H1 (cell line): ENCODE data around the gene UGT2B15. TPM values are rescaled to one million over a fixed set of nuclear protein-coding genes. Genes with fewer than 3 reads are reported as not detected.

Experiments used
- CTCF ChIA-PET: fragments of 300-600 bp; sonication (Branson Sonifier 250); formaldehyde crosslinking; loops from one replicate; lab custom pipeline; 2021; ENCODE audit not compliant: partially characterized antibody; lab: Charles Lee
- POLR2A ChIA-PET: fragments of 300-600 bp; sonication (Branson Sonifier 250); formaldehyde crosslinking; loops from one replicate; lab custom pipeline; 2021; ENCODE audit warnings: inconsistent platforms; ENCODE audit not compliant: partially characterized antibody; lab: Charles Lee
- DNase-seq, 2 experiments: peaks; one replicate each; pipeline versions ENCODE4 v3.0.0 to v3.0.0-alpha.2; 2010 to 2022; ENCODE audit warnings: low spot score in 2 of 2, low read depth in 1 of 2, mixed read lengths in 1 of 2
- FAIRE-seq: peaks from 2 replicates; lab custom pipeline; 2011; peaks lifted over from hg19 to GRCh38; lab: Jason Lieb, UNC
- H2AFZ ChIP-seq: 2 replicates; pipeline ENCODE4 v1.8.1; 2012; ENCODE audit warnings: low read length, inconsistent platforms
- H2AK5ac ChIP-seq: 2 replicates; pipeline ENCODE4 v1.6.1; 2013; ENCODE audit warnings: low read depth, low read length
- H2BK120ac ChIP-seq: replicated peaks from 2 replicates; pipeline ENCODE3; 2013; ENCODE audit warnings: low read depth, low read length, inconsistent platforms
- H2BK12ac ChIP-seq: 2 replicates; pipeline ENCODE4 v1.6.1; 2013; ENCODE audit warnings: low read depth, low read length
- H2BK15ac ChIP-seq: 2 replicates; pipeline ENCODE4 v1.6.1; 2013; ENCODE audit warnings: low read length
- H2BK20ac ChIP-seq: 2 replicates; pipeline ENCODE4 v1.6.1; 2013; ENCODE audit warnings: low read length
- H2BK5ac ChIP-seq: 2 replicates; pipeline ENCODE4 v1.6.1; 2013; ENCODE audit warnings: low read depth, low read length
- H3K14ac ChIP-seq: 2 replicates; pipeline ENCODE4 v1.6.1; 2013; ENCODE audit warnings: inconsistent platforms; ENCODE audit not compliant: insufficient read length
- H3K18ac ChIP-seq: 2 replicates; pipeline ENCODE4 v1.6.1; 2013; ENCODE audit warnings: low read length; ENCODE audit errors: extremely low read depth
- H3K23ac ChIP-seq: 2 replicates; pipeline ENCODE4 v1.6.1; 2013; ENCODE audit warnings: inconsistent platforms; ENCODE audit not compliant: insufficient read length
- H3K23me2 ChIP-seq: 2 replicates; pipeline ENCODE4 v1.6.1; 2013; ENCODE audit warnings: low read depth, low read length
- H3K27ac ChIP-seq: 2 replicates; pipeline ENCODE4 v1.6.1; 2011; ENCODE audit warnings: low read depth, low read length, inconsistent platforms
- H3K27me3 ChIP-seq, 4 experiments: replicated peaks in 1 of 4; 1 replicate in 1 of 4; 2 replicates in 3 of 4; pipeline versions ENCODE4 v1.6.1 to v1.8.1; 2011 to 2013; ENCODE audit warnings: low read length in 3 of 4, mild to moderate bottlenecking in 3 of 4, inconsistent platforms in 2 of 4, mixed read lengths in 2 of 4, moderate library complexity in 1 of 4; ENCODE audit not compliant: control insufficient read depth in 3 of 4, insufficient read depth in 3 of 4; ENCODE audit errors: extremely low read depth in 1 of 4
- H3K36me3 ChIP-seq, 4 experiments: 2 replicates each; pipeline versions ENCODE4 v1.6.1 to v1.8.1; 2011 to 2013; ENCODE audit warnings: mild to moderate bottlenecking in 4 of 4, low read length in 3 of 4, moderate library complexity in 2 of 4, control low read depth in 1 of 4, inconsistent platforms in 1 of 4; ENCODE audit not compliant: insufficient read depth in 4 of 4, control insufficient read depth in 2 of 4
- H3K4ac ChIP-seq: replicated peaks from 2 replicates; pipeline ENCODE3; 2013; ENCODE audit warnings: low read length, low read depth, mixed read lengths, inconsistent platforms; ENCODE audit not compliant: insufficient read length
- H3K4me1 ChIP-seq, 4 experiments: replicated peaks in 1 of 4; 1 replicate in 1 of 4; 2 replicates in 3 of 4; pipeline versions ENCODE4 v1.6.1 to v1.8.1; 2011 to 2013; ENCODE audit warnings: low read length in 3 of 4, inconsistent platforms in 2 of 4, mixed read lengths in 1 of 4; ENCODE audit not compliant: insufficient read depth in 4 of 4, control insufficient read depth in 3 of 4
- H3K4me2 ChIP-seq, 2 experiments: 2 replicates each; pipeline versions ENCODE4 v1.6.1 to v1.8.1; 2011 to 2013; ENCODE audit warnings: low read depth in 2 of 2, low read length in 2 of 2, control low read depth in 1 of 2, inconsistent platforms in 1 of 2, mild to moderate bottlenecking in 1 of 2; ENCODE audit not compliant: insufficient read depth in 1 of 2
- H3K4me3 ChIP-seq, 4 experiments: fragments of 200-600, 300-600 bp in 1 of 4; sonication (generic), shearing (Covaris generic), sonication (Bioruptor Twin) in 1 of 4; 2 replicates each; pipeline versions ENCODE4 v1.5.1 to v1.8.1; 2011 to 2016; ENCODE audit warnings: low read length in 4 of 4, low read depth in 3 of 4, control low read depth in 2 of 4, inconsistent platforms in 2 of 4, mild to moderate bottlenecking in 2 of 4, mixed read lengths in 1 of 4, moderate library complexity in 1 of 4; ENCODE audit not compliant: insufficient read depth in 2 of 4; ENCODE audit errors: extremely low read depth in 1 of 4
- H3K56ac ChIP-seq: replicated peaks from 2 replicates; pipeline ENCODE3; 2013; ENCODE audit warnings: low read depth, mild to moderate bottlenecking, mixed read lengths, low read length, inconsistent platforms; ENCODE audit not compliant: insufficient read length
- H3K79me1 ChIP-seq: 2 replicates; pipeline ENCODE4 v1.6.1; 2013; ENCODE audit warnings: low read depth, low read length, control low read depth
- H3K79me2 ChIP-seq, 2 experiments: 2 replicates each; pipeline versions ENCODE4 v1.6.1 to v1.8.1; 2012 to 2013; ENCODE audit warnings: low read length in 2 of 2, mild to moderate bottlenecking in 2 of 2, inconsistent platforms in 1 of 2; ENCODE audit not compliant: insufficient read depth in 2 of 2, control insufficient read depth in 1 of 2
- H3K9ac ChIP-seq, 4 experiments: replicated peaks in 1 of 4; 1 replicate in 1 of 4; 2 replicates in 3 of 4; pipeline versions ENCODE4 v1.6.1 to v1.8.1; 2011 to 2013; ENCODE audit warnings: low read depth in 3 of 4, low read length in 3 of 4, control low read depth in 2 of 4, mild to moderate bottlenecking in 2 of 4, moderate library complexity in 2 of 4, inconsistent platforms in 1 of 4; ENCODE audit errors: extremely low read depth in 1 of 4
- H3K9me3 ChIP-seq, 2 experiments: 2 replicates each; pipeline versions ENCODE4 v1.6.1 to v1.8.1; 2012 to 2013; ENCODE audit warnings: mild to moderate bottlenecking in 2 of 2, moderate library complexity in 2 of 2, control low read depth in 1 of 2, inconsistent platforms in 1 of 2, low read depth in 1 of 2, low read length in 1 of 2, mixed read lengths in 1 of 2; ENCODE audit not compliant: insufficient read depth in 2 of 2
- H4K20me1 ChIP-seq, 2 experiments: replicated peaks in 1 of 2; 2 replicates each; pipeline versions ENCODE3 to v1.8.1; 2011 to 2013; ENCODE audit warnings: inconsistent platforms in 2 of 2, low read length in 2 of 2, mild to moderate bottlenecking in 1 of 2; ENCODE audit not compliant: insufficient read depth in 2 of 2, control insufficient read depth in 1 of 2
- H4K5ac ChIP-seq: 2 replicates; pipeline ENCODE4 v1.6.1; 2013; ENCODE audit warnings: low read length, low read depth, mixed read lengths, inconsistent platforms; ENCODE audit not compliant: insufficient read length
- H4K8ac ChIP-seq: 2 replicates; pipeline ENCODE4 v1.8.0; 2013; ENCODE audit warnings: mild to moderate bottlenecking, moderate library complexity, low read length, inconsistent platforms; ENCODE audit not compliant: insufficient read depth; ENCODE audit errors: extremely low read depth
- H4K91ac ChIP-seq: replicated peaks from 2 replicates; pipeline ENCODE3; 2013; ENCODE audit warnings: low read length, mixed read lengths, inconsistent platforms; ENCODE audit not compliant: insufficient read length
- CHD2 ChIP-seq: IDR thresholded peaks from 2 replicates; pipeline ENCODE4 v1.6.1; 2012; ENCODE audit warnings: low read length, improper control_type of control experiment
- E2F6 ChIP-seq: IDR thresholded peaks from 2 replicates; pipeline ENCODE4 v1.6.1; 2012; ENCODE audit warnings: inconsistent platforms
- EGR1 ChIP-seq: IDR thresholded peaks from 2 replicates; pipeline ENCODE4 v1.6.1; 2011; ENCODE audit warnings: low read depth, low read length, borderline replicate concordance
- EP300 ChIP-seq, 2 experiments: IDR thresholded peaks; 1 replicate in 1 of 2; 2 replicates in 1 of 2; pipeline ENCODE4 v1.6.1; 2011 to 2012; ENCODE audit warnings: low read depth in 2 of 2, low read length in 2 of 2, mild to moderate bottlenecking in 2 of 2, borderline replicate concordance in 1 of 2, inconsistent platforms in 1 of 2, moderate library complexity in 1 of 2
- HDAC6 ChIP-seq: IDR thresholded peaks from one replicate; pipeline ENCODE4 v1.7.1; 2012; ENCODE audit warnings: low read depth, mild to moderate bottlenecking, inconsistent platforms, low read length, moderate library complexity
- PHF8 ChIP-seq: fragments of 200-600 bp; sonication (generic); conservative IDR thresholded peaks from 2 replicates; pipeline ENCODE4 v1.7.1; 2012; ENCODE audit warnings: low read depth, mild to moderate bottlenecking, inconsistent platforms, low read length, moderate library complexity
- RFX5 ChIP-seq: IDR thresholded peaks from 2 replicates; pipeline ENCODE4 v1.6.1; 2011; ENCODE audit warnings: low read depth, low read length, improper control_type of control experiment, borderline replicate concordance
- SP2 ChIP-seq: IDR thresholded peaks from 2 replicates; pipeline ENCODE4 v1.6.1; 2012; ENCODE audit warnings: mild to moderate bottlenecking, low read length, inconsistent platforms
- SP4 ChIP-seq: IDR thresholded peaks from 2 replicates; pipeline ENCODE4 v1.6.1; 2012; ENCODE audit warnings: low read length, inconsistent platforms
- SUZ12 ChIP-seq: fragments of 200-600 bp; sonication (generic); IDR thresholded peaks from 2 replicates; pipeline ENCODE4 v1.6.1; 2012; ENCODE audit warnings: mild to moderate bottlenecking, inconsistent platforms, low read length, moderate library complexity, mixed read lengths
- WGBS, 2 experiments: shearing (Covaris generic) in 1 of 2; methylation state at CpG; one replicate each; pipeline versions ENCODE4 v1.1.6 to v1.1.7; 2013 to 2015; ENCODE audit warnings: low lambda C conversion rate in 2 of 2, mixed read lengths in 2 of 2, inconsistent platforms in 1 of 2, low coverage in 1 of 2, missing lambda C conversion rate in 1 of 2; ENCODE audit not compliant: insufficient replicate concordance in 2 of 2, insufficient coverage in 1 of 2, insufficient read length in 1 of 2; ENCODE audit errors: extremely low coverage in 1 of 2, missing lambda C conversion rate in 1 of 2; 5-methylcytosine and 5-hydroxymethylcytosine counted together
- polyA plus RNA-seq, 7 experiments: library from polyadenylated mRNA; depleted of rRNA in 3 of 7; stranded (reverse) in 5 of 7; unstranded in 2 of 7; fragments of >200 nt in 5 of 7; fragments of 200-250 nt in 2 of 7; gene quantifications; 1 replicate in 5 of 7; 2 replicates in 1 of 7; 4 replicates in 1 of 7; pipeline versions ENCODE4 v1.2.1 to v1.2.3, GENCODE V29; 2011 to 2013; ENCODE audit warnings: missing spikeins in 2 of 7, mixed read lengths in 2 of 7
- total RNA-seq: library from RNA; stranded (reverse); fragmentation: NEBNext Ultra II Directional; extraction: Animal tissue kit (Norgen Biotek cat#: 25700); gene quantifications from 2 replicates; pipeline ENCODE4 v1.2.1, GENCODE V29; 2021

UGT2B15 gene
- total and polyA plus RNA-seq, 2 of the 8 experiments (the other 6 are each of a cell fraction or from before 2014, with no cell fraction given), result not detected

DNA sequence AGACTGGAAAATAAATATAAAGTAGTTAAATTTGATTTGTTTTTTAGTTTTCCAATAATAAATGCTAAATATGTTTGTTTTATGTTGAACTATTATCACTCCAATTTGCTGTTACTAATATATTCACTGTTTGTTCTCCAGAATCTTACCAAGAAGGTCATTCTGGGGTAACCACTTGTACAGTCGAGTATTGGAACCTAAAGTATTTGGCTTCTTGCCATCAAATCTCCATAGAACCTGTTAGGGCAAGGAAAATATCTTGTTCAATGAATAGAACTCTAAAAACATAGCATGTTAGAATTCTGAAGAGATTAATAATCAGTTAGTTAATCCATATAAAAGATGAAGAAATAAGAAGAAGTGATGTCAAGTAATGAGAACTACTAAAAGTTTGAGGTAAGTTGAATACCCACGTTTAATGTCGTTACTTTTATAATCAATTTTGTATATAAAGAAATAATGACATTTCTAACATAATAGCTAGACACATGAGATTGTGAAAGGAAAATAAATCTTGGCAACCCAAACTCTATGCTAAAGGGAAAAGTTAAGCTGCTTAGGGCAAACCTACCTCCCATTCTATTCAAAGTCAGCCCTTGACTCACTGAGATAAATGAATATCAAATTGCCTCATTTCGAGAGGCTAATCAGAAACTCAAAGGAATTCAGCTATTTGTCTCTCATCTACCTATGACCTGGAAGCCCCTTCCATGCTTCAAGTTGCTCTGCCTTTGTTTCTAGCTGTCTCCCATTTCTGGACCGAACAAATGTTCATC, 15.3 kb downstream of the UGT2B15 start:
- POLR2A ChIA-PET, result no interaction called here
- H3K56ac ChIP-seq, result no peak overlapping the region
- no peaks in the 10 kb centered on the region for H3K79me1 ChIP-seq
- no peak overlapping the region for H3K27ac ChIP-seq
- H3K9ac ChIP-seq, result no peak overlapping the region
- peaks cover 0 to 2% (median 0%) of the 10 kb centered on the region in 4 experiments; a peak in 2 of 7 replicates for H3K4me1 ChIP-seq
- TF ChIP-seq CHD2, result no peak
- TF ChIP-seq HDAC6, result no peak
- TF ChIP-seq SP2, result no peak
- TF ChIP-seq RFX5, result no peak
- no peak for TF ChIP-seq SUZ12
- no peak for TF ChIP-seq EGR1
- no peak for TF ChIP-seq EP300 (IDR thresholded peaks at IDR 0.05; ENCODE audit: borderline replicate concordance in 1 of 2, low read depth in 2 of 2, low read length in 2 of 2)
- no peak for TF ChIP-seq PHF8
- TF ChIP-seq SP4, result no peak
- TF ChIP-seq E2F6, result no peak
- TF ChIP-seq, all 59 proteins: peak for 0
- Histone ChIP-seq H4K8ac (no peak overlapping the region), H3K4me3 (no peak overlapping the region), H3K4me2 (no peak overlapping the region), H3K27me3 (no peaks in the 10 kb centered on the region), H4K20me1 (no peaks in the 10 kb centered on the region), H3K18ac (no peak overlapping the region), H3K4ac (no peak overlapping the region), H2AFZ (no peak overlapping the region), H3K23ac (no peak overlapping the region), H4K5ac (no peak overlapping the region), H3K23me2 (no peaks in the 10 kb centered on the region), H3K79me2 (no peaks in the 10 kb centered on the region), H2BK15ac (no peak overlapping the region), H2BK5ac (no peak overlapping the region), H3K14ac (no peak overlapping the region), H2BK20ac (no peak overlapping the region), H2BK12ac (no peak overlapping the region), H3K9me3 (no peaks in the 10 kb centered on the region), H3K36me3 (peaks cover 0 to 8% (median 0%) of the 10 kb centered on the region in 4 experiments; a peak in 1 of 8 replicates), H2AK5ac (no peak overlapping the region), H4K91ac (no peak overlapping the region), H2BK120ac (no peak overlapping the region)
- no peak for FAIRE-seq
- CTCF ChIA-PET, result interaction anchor here (0.6 to 1.4 kb wide), 2 partner anchors 16 to 352 kb away, joined by 4 to 5 read pairs; no protein-coding TSS in a partner anchor
- WGBS, 2 experiments, result 94% methylated on average over 5 of the region's 5 CpGs; no CpG with 5 or more reads in 1 of the 2 experiments
- DNase-seq, result no peak
